IMR-90 (cell line): ENCODE measurements around the gene USP47. TPM values are rescaled to one million over a fixed set of nuclear protein-coding genes. Genes with fewer than 3 reads are reported as not detected.

Experiments used
- ATAC-seq: fragments of 200-7000 bp; cut with Tn5 transposase; 2 replicates; pipeline ENCODE4 v1.9.1; 2020; ENCODE audit warnings: low read depth, mild to moderate bottlenecking, moderate library complexity
- BruUV-seq: library from RNA; stranded (reverse); fragments of 400-500 nt; replicated peaks from 2 replicates; lab custom pipeline; 2021; lab: Mats Ljungman, UMichigan
- CTCF ChIA-PET: fragments of 300-600 bp; formaldehyde crosslinking; extraction: SDS; loops from one replicate; lab custom pipeline; 2021; ENCODE audit warnings: antibody characterized with exemption; lab: Yijun Ruan, JAX
- POLR2A ChIA-PET: fragments of 300-600 bp; sonication (Branson Sonifier 250); formaldehyde crosslinking; loops from one replicate; lab custom pipeline; 2022; ENCODE audit warnings: antibody characterized with exemption; ENCODE audit not compliant: unreplicated experiment; lab: Charles Lee
- DNase-seq: peaks from one replicate; pipeline ENCODE4 v3.0.0; 2013
- H2AFZ ChIP-seq: replicated peaks from 2 replicates; pipeline ENCODE3; 2013; ENCODE audit warnings: low read length, mild to moderate bottlenecking; ENCODE audit not compliant: poor library complexity
- H2AK5ac ChIP-seq: 2 replicates; pipeline ENCODE4 v1.6.1; 2013; ENCODE audit warnings: low read depth, low read length, inconsistent platforms
- H2AK9ac ChIP-seq: replicated peaks from 2 replicates; pipeline ENCODE3; 2013; ENCODE audit warnings: mild to moderate bottlenecking, low read depth, low read length, moderate library complexity; ENCODE audit not compliant: poor library complexity
- H2BK120ac ChIP-seq: 2 replicates; pipeline ENCODE4 v1.6.1; 2013; ENCODE audit warnings: low read depth, low read length, inconsistent platforms
- H2BK15ac ChIP-seq: 3 replicates; pipeline ENCODE4 v1.6.1; 2013; ENCODE audit warnings: low read depth, low read length, inconsistent platforms
- H2BK20ac ChIP-seq: 2 replicates; pipeline ENCODE4 v1.6.1; 2013; ENCODE audit warnings: low read depth, mild to moderate bottlenecking, inconsistent platforms, low read length, moderate library complexity
- H2BK5ac ChIP-seq: 2 replicates; pipeline ENCODE4 v1.6.1; 2013; ENCODE audit warnings: mild to moderate bottlenecking, low read depth, low read length, inconsistent platforms; ENCODE audit not compliant: poor library complexity, severe bottlenecking
- H3K14ac ChIP-seq: replicated peaks from 2 replicates; pipeline ENCODE4 v1.6.1; 2013; ENCODE audit warnings: low read depth, low read length, inconsistent platforms
- H3K18ac ChIP-seq: 2 replicates; pipeline ENCODE4 v1.6.1; 2013; ENCODE audit warnings: low read depth, low read length, control low read depth
- H3K23ac ChIP-seq: 2 replicates; pipeline ENCODE4 v1.6.1; 2013; ENCODE audit warnings: low read depth, low read length, inconsistent platforms
- H3K27ac ChIP-seq: 2 replicates; pipeline ENCODE4 v1.5.1; 2013; ENCODE audit warnings: mild to moderate bottlenecking, control low read depth, low read length; ENCODE audit not compliant: insufficient read depth
- H3K27me3 ChIP-seq: 2 replicates; pipeline ENCODE4 v1.6.1; 2013; ENCODE audit warnings: low read length; ENCODE audit not compliant: control insufficient read depth, insufficient read depth
- H3K36me3 ChIP-seq: 2 replicates; pipeline ENCODE4 v1.6.1; 2013; ENCODE audit warnings: low read length, mixed read lengths; ENCODE audit not compliant: control insufficient read depth, insufficient read depth
- H3K4ac ChIP-seq: 2 replicates; pipeline ENCODE4 v1.6.1; 2013; ENCODE audit warnings: low read depth, low read length, inconsistent platforms
- H3K4me1 ChIP-seq: 2 replicates; pipeline ENCODE4 v1.6.1; 2013; ENCODE audit warnings: low read length, mixed read lengths; ENCODE audit not compliant: control insufficient read depth, insufficient read depth
- H3K4me2 ChIP-seq: 2 replicates; pipeline ENCODE4 v1.6.1; 2013; ENCODE audit warnings: low read depth, mild to moderate bottlenecking, control low read depth, low read length, moderate library complexity
- H3K4me3 ChIP-seq: 2 replicates; pipeline ENCODE4 v1.5.1; 2013; ENCODE audit warnings: low read depth, mild to moderate bottlenecking, control low read depth, low read length, moderate library complexity; ENCODE audit not compliant: insufficient read depth
- H3K56ac ChIP-seq: 2 replicates; pipeline ENCODE4 v1.6.1; 2013; ENCODE audit warnings: low read length, inconsistent platforms; ENCODE audit not compliant: insufficient read depth; ENCODE audit errors: extremely low read depth
- H3K79me1 ChIP-seq, 2 experiments: 2 replicates each; pipeline ENCODE4 v1.6.1; 2013; ENCODE audit warnings: low read length in 2 of 2, inconsistent platforms in 1 of 2, low read depth in 1 of 2
- H3K9ac ChIP-seq: 2 replicates; pipeline ENCODE4 v1.6.1; 2013; ENCODE audit warnings: low read depth, low read length, control low read depth
- H3K9me1 ChIP-seq: 2 replicates; pipeline ENCODE4 v1.6.1; 2013; ENCODE audit warnings: low read length, inconsistent platforms; ENCODE audit not compliant: insufficient read depth
- H3K9me3 ChIP-seq: 2 replicates; pipeline ENCODE4 v1.6.1; 2013; ENCODE audit warnings: low read length; ENCODE audit not compliant: control insufficient read depth, insufficient read depth
- H4K20me1 ChIP-seq: 2 replicates; pipeline ENCODE4 v1.6.1; 2013; ENCODE audit warnings: low read length, inconsistent platforms; ENCODE audit not compliant: insufficient read depth
- H4K5ac ChIP-seq: 2 replicates; pipeline ENCODE4 v1.6.1; 2013; ENCODE audit warnings: mild to moderate bottlenecking, low read depth, low read length, control low read depth
- H4K8ac ChIP-seq, 2 experiments: 2 replicates each; pipeline ENCODE4 v1.6.1; 2013; ENCODE audit warnings: low read depth in 2 of 2, low read length in 2 of 2, control low read depth in 1 of 2, inconsistent platforms in 1 of 2
- H4K91ac ChIP-seq: 2 replicates; pipeline ENCODE4 v1.6.1; 2013; ENCODE audit warnings: low read depth, low read length, inconsistent platforms; ENCODE audit not compliant: insufficient read depth
- BHLHE40 ChIP-seq: fragments of 150-350 bp; IDR thresholded peaks from 2 replicates; pipeline ENCODE4 v1.6.1; 2016; ENCODE audit warnings: mild to moderate bottlenecking, low read depth, low read length
- CHD1 ChIP-seq: IDR thresholded peaks from 2 replicates; pipeline ENCODE4 v1.6.1; 2012; ENCODE audit warnings: low read depth, low read length, improper control_type of control experiment
- FOS ChIP-seq: fragments of 150-350 bp; IDR thresholded peaks from 2 replicates; pipeline ENCODE4 v1.6.1; 2016; ENCODE audit warnings: low read depth, low read length
- MAFK ChIP-seq: IDR thresholded peaks from 2 replicates; pipeline ENCODE4 v1.6.1; 2012; ENCODE audit warnings: low read depth, low read length, improper control_type of control experiment
- MAZ ChIP-seq: IDR thresholded peaks from 2 replicates; pipeline ENCODE4 v1.6.1; 2012; ENCODE audit warnings: low read depth, mild to moderate bottlenecking, low read length, improper control_type of control experiment, moderate library complexity, borderline replicate concordance
- MXI1 ChIP-seq: IDR thresholded peaks from 2 replicates; pipeline ENCODE4 v1.6.1; 2012; ENCODE audit warnings: low read depth, mild to moderate bottlenecking, low read length, moderate library complexity, borderline replicate concordance
- NFE2L2 ChIP-seq: fragments of 150-350 bp; IDR thresholded peaks from 2 replicates; pipeline ENCODE4 v1.6.1; 2016; ENCODE audit warnings: low read depth, mild to moderate bottlenecking, low read length
- POLR2A ChIP-seq: IDR thresholded peaks from 2 replicates; pipeline ENCODE4 v1.6.1; 2012; ENCODE audit warnings: mild to moderate bottlenecking, low read depth, low read length
- RCOR1 ChIP-seq: IDR thresholded peaks from 2 replicates; pipeline ENCODE4 v1.6.1; 2012; ENCODE audit warnings: mild to moderate bottlenecking, low read length, improper control_type of control experiment; ENCODE audit not compliant: insufficient replicate concordance
- RFX5 ChIP-seq: IDR thresholded peaks from 2 replicates; pipeline ENCODE4 v1.8.0; 2012; ENCODE audit warnings: low read depth, mild to moderate bottlenecking, low read length, moderate library complexity
- SMC3 ChIP-seq: fragments of 150-350 bp; IDR thresholded peaks from 2 replicates; pipeline ENCODE4 v1.6.1; 2016; ENCODE audit warnings: low read depth, mild to moderate bottlenecking, antibody characterized with exemption, low read length, moderate library complexity
- WGBS, 2 experiments: methylation state at CpG; one replicate each; pipeline versions ENCODE4 v1.1.5 to v1.1.7; 2013; ENCODE audit warnings: missing lambda C conversion rate in 2 of 2; ENCODE audit not compliant: insufficient read length in 1 of 2; ENCODE audit errors: extremely low coverage in 2 of 2; 5-methylcytosine and 5-hydroxymethylcytosine counted together
- dilution Hi-C: fragments of 300-500 bp; cut with HindIII; formaldehyde crosslinking; loops from one replicate; pipeline ENCODE4 v1.14.3; 2018; ENCODE audit warnings: low sequenced_read_pairs; ENCODE audit not compliant: unreplicated experiment
- in situ Hi-C: fragments of 300-500 bp; cut with MboI; formaldehyde crosslinking; loops from 3 replicates; pipeline ENCODE4 v1.14.3; 2019; ENCODE audit warnings: low sequenced_read_pairs, inconsistent platforms, mixed read lengths
- intact Hi-C: fragments of 100-400 bp; cut with micrococcal nuclease; formaldehyde crosslinking; loops from 2 replicates; pipeline ENCODE4 v1.10.0; 2022
- polyA plus RNA-seq, 3 experiments: library from polyadenylated mRNA; depleted of rRNA; stranded (reverse); fragments of >200 nt; gene quantifications; 2 replicates each; pipeline ENCODE4 v1.2.3, GENCODE V29; 2012; ENCODE audit warnings: low replicate concordance in 1 of 3
- total RNA-seq: library from RNA; depleted of rRNA; stranded (reverse); fragments of >200 nt; gene quantifications from 2 replicates; pipeline ENCODE4 v1.2.3, GENCODE V29; 2012
- TF ChIP-seq, protein P1 (sequence below): fragments of 150-350 bp; IDR thresholded peaks from 2 replicates; pipeline ENCODE4 v1.6.1; 2017; ENCODE audit warnings: mild to moderate bottlenecking, antibody characterized with exemption, low read length, low read depth

Gene USP47
- total and polyA plus RNA-seq, 2 of the 4 experiments (the other 2 are of a cell fraction): 15.0 to 110 TPM

DNA sequence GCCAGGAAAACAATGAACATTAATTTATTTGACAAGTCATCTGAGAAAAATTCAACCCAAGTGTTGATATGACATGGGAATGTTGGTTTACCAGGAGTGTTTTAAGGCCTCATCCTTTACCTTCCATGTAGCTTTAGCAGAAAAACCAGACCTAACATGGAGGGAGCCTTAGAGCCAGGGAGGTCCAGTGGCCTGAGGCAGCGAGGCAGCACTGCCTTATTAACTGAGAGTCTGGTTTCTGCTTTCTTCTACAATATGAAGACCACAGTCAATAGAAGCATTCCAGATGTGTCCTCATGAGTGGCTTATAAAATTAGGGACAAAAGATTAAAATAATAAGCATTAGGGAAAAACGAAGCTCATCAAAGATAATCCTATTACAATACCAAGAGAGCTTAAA lies 105.1 kb downstream of the USP47 start:
- H3K9me3 ChIP-seq: no peaks in the 10 kb centered on the region
- peak overlapping the region; percentile 39; the same call in 1 of the 2 replicates for H3K23ac ChIP-seq
- no peak overlapping the region for H2BK120ac ChIP-seq
- no peak overlapping the region for H3K27ac ChIP-seq
- H3K9me1 ChIP-seq: no peaks in the 10 kb centered on the region
- intact Hi-C loops: no loop called here
- no peak for DNase-seq
- 0 out of 2 replicates have a peak overlapping the region, but pooled peaks have one; percentile 40 for H3K14ac ChIP-seq
- no peak overlapping the region for H2BK20ac ChIP-seq
- 100% methylated on average over 1 of the region's 2 CpGs; no CpG with 5 or more reads in 1 of the 2 experiments for WGBS, 2 experiments
- peaks cover 17% of the 10 kb centered on the region for H3K36me3 ChIP-seq
- H4K91ac ChIP-seq: peak overlapping the region; percentile 11; the same call in 1 of the 2 replicates
- H3K4me1 ChIP-seq: peaks cover 5% of the 10 kb centered on the region; the same call in 1 of the 2 replicates
- POLR2A ChIA-PET: no interaction called here
- no peaks in the 10 kb centered on the region for H4K20me1 ChIP-seq
- no peak overlapping the region for H3K56ac ChIP-seq
- H3K4ac ChIP-seq: peak overlapping the region; percentile 34; the same call in 1 of the 2 replicates
- H3K27me3 ChIP-seq: no peaks in the 10 kb centered on the region
- H3K18ac ChIP-seq: no peak overlapping the region; the same call in 1 of the 2 replicates
- H2AK5ac ChIP-seq: peak overlapping the region; percentile 69; the same call in 1 of the 2 replicates
- peaks cover 13 to 27% of the 10 kb centered on the region in 2 experiments for H3K79me1 ChIP-seq
- H4K8ac ChIP-seq: no peak overlapping the region; a peak in 1 of 4 replicates
- H3K9ac ChIP-seq: no peak overlapping the region
- no peak overlapping the region for H3K4me3 ChIP-seq
- ATAC-seq: no peak
- dilution Hi-C loops: no loop called here
- in situ Hi-C loops: no loop called here
- CTCF ChIA-PET: interaction anchor here (1.0 to 1.2 kb wide), 3 partner anchors 14 to 94 kb away, joined by 3 to 4 read pairs (median 3); no protein-coding TSS in a partner anchor
- H4K5ac ChIP-seq: no peak overlapping the region
- H2BK15ac ChIP-seq: peak overlapping the region; percentile 74; the same call in 1 of the 3 replicates
- peak overlapping the region; percentile 51 for H2AK9ac ChIP-seq
- H3K4me2 ChIP-seq: no peak overlapping the region
- peak overlapping the region; percentile 31 for H2BK5ac ChIP-seq
- BruUV-seq: no TSS peak
- no peak for TF ChIP-seq FOS
- TF ChIP-seq NFE2L2: no peak
- TF ChIP-seq RCOR1: no peak
- no peak for TF ChIP-seq RFX5
- no peak for TF ChIP-seq MAZ
- no peak for TF ChIP-seq SMC3
- no peak for TF ChIP-seq BHLHE40
- TF ChIP-seq MXI1: no peak
- TF ChIP-seq, protein P1, sequence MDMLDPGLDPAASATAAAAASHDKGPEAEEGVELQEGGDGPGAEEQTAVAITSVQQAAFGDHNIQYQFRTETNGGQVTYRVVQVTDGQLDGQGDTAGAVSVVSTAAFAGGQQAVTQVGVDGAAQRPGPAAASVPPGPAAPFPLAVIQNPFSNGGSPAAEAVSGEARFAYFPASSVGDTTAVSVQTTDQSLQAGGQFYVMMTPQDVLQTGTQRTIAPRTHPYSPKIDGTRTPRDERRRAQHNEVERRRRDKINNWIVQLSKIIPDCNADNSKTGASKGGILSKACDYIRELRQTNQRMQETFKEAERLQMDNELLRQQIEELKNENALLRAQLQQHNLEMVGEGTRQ: no peak
- TF ChIP-seq CHD1: no peak
- TF ChIP-seq POLR2A: no peak
- no peak for TF ChIP-seq MAFK
- no peak overlapping the region for H2AFZ ChIP-seq
